SJCRH30 (cell line): ENCODE results near the gene DDX39A. TPM values are rescaled to one million over a fixed set of nuclear protein-coding genes. Genes with fewer than 3 reads are reported as not detected.

Experiments used
- DNase-seq, 2 experiments: peaks; one replicate each; pipeline ENCODE4 v3.0.0-alpha.2; 2015 to 2020
- H3K27ac ChIP-seq: fragments of 250-450 bp; sonication (Bioruptor Pico); 2 replicates; pipeline ENCODE4 v1.5.1; 2020; ENCODE audit warnings: mild to moderate bottlenecking, moderate library complexity
- H3K27me3 ChIP-seq: fragments of 250-450 bp; sonication (Bioruptor Pico); 2 replicates; pipeline ENCODE4 v1.5.1; 2020; ENCODE audit warnings: mild to moderate bottlenecking, moderate library complexity
- H3K36me3 ChIP-seq: fragments of 250-450 bp; sonication (Bioruptor Pico); 2 replicates; pipeline ENCODE4 v1.5.1; 2020; ENCODE audit warnings: mild to moderate bottlenecking, moderate library complexity
- H3K4me1 ChIP-seq: fragments of 250-450 bp; sonication (Bioruptor Pico); 2 replicates; pipeline ENCODE4 v1.5.1; 2020; ENCODE audit warnings: mild to moderate bottlenecking, moderate library complexity
- H3K4me3 ChIP-seq: fragments of 250-450 bp; sonication (Bioruptor Pico); 2 replicates; pipeline ENCODE4 v1.5.1; 2020; ENCODE audit warnings: mild to moderate bottlenecking, moderate library complexity
- H3K9me3 ChIP-seq: fragments of 250-450 bp; sonication (Bioruptor Pico); replicated peaks from 2 replicates; pipeline ENCODE4 v1.5.1; 2020; ENCODE audit warnings: mild to moderate bottlenecking, moderate library complexity
- total RNA-seq: library from RNA; depleted of rRNA; stranded (reverse); fragments of >200 nt; shearing (Covaris generic); gene quantifications from 2 replicates; pipeline ENCODE4 v1.2.3, GENCODE V29; 2014

Gene DDX39A
- total RNA-seq, 1 experiment from 2014 or later: 188 TPM

- peak; percentile 83 for DNase-seq
- Histone ChIP-seq H3K9me3 (no peaks in the 10 kb centered on the region), H3K27ac (peak overlapping the region; percentile 46), H3K36me3 (peaks cover 29% of the 10 kb centered on the region), H3K4me1 (peaks cover 11% of the 10 kb centered on the region), H3K4me3 (no peak overlapping the region), H3K27me3 (no peaks in the 10 kb centered on the region)
Observed at GRCh38 chr19:14441041-14441938, 22.1 kb upstream of the DDX39A start.

- no peaks in the 10 kb centered on the region for H3K9me3 ChIP-seq
- peaks cover 11% of the 10 kb centered on the region for H3K4me1 ChIP-seq
- H3K27ac ChIP-seq: no peak overlapping the region
- DNase-seq: peak in 1 of 2 experiments; percentile 42
- peaks cover 22% of the 10 kb centered on the region for H3K36me3 ChIP-seq
- no peak overlapping the region for H3K4me3 ChIP-seq
- H3K27me3 ChIP-seq: no peaks in the 10 kb centered on the region
Observed at GRCh38 chr19:14440049-14440448, 20.9 kb upstream of the DDX39A start.

- no peaks in the 10 kb centered on the region for H3K9me3 ChIP-seq
- H3K36me3 ChIP-seq: peaks cover 13% of the 10 kb centered on the region
- H3K27ac ChIP-seq: no peak overlapping the region
- H3K4me3 ChIP-seq: no peak overlapping the region
- H3K27me3 ChIP-seq: no peaks in the 10 kb centered on the region
- no peak for DNase-seq
- peaks cover 17% of the 10 kb centered on the region for H3K4me1 ChIP-seq
Observed at GRCh38 chr19:14439014-14439413, 19.9 kb upstream of the DDX39A start.

- Histone ChIP-seq H3K27ac (no peak overlapping the region), H3K27me3 (no peaks in the 10 kb centered on the region), H3K36me3 (peaks cover 1% of the 10 kb centered on the region), H3K9me3 (no peaks in the 10 kb centered on the region), H3K4me3 (no peak overlapping the region), H3K4me1 (peaks cover 17% of the 10 kb centered on the region)
- DNase-seq: no peak
Observed at GRCh38 chr19:14437578-14438140, 18.5 kb upstream of the DDX39A start.

- Histone ChIP-seq H3K27me3 (no peaks in the 10 kb centered on the region), H3K4me3 (no peak overlapping the region), H3K36me3 (no peaks in the 10 kb centered on the region), H3K4me1 (peaks cover 12% of the 10 kb centered on the region), H3K9me3 (no peaks in the 10 kb centered on the region), H3K27ac (no peak overlapping the region)
- DNase-seq: no peak
Observed at GRCh38 chr19:14435320-14436050, 16.3 kb upstream of the DDX39A start.

- H3K4me1 ChIP-seq: peaks cover 6% of the 10 kb centered on the region; the same call in 1 of the 2 replicates
- no peaks in the 10 kb centered on the region for H3K27me3 ChIP-seq
- no peaks in the 10 kb centered on the region for H3K36me3 ChIP-seq
- no peak overlapping the region for H3K27ac ChIP-seq
- DNase-seq: no peak
- no peak overlapping the region for H3K4me3 ChIP-seq
- H3K9me3 ChIP-seq: no peaks in the 10 kb centered on the region
Observed at GRCh38 chr19:14434543-14435319, 15.6 kb upstream of the DDX39A start.

- Histone ChIP-seq H3K4me1 (peaks cover 6% of the 10 kb centered on the region; the same call in 1 of the 2 replicates), H3K9me3 (no peaks in the 10 kb centered on the region), H3K36me3 (no peaks in the 10 kb centered on the region), H3K27ac (no peak overlapping the region), H3K4me3 (peak overlapping the region; percentile 70), H3K27me3 (no peaks in the 10 kb centered on the region)
- DNase-seq: no peak
Observed at GRCh38 chr19:14433554-14434501, 14.7 kb upstream of the DDX39A start.

- no peaks in the 10 kb centered on the region for H3K36me3 ChIP-seq
- H3K9me3 ChIP-seq: no peaks in the 10 kb centered on the region
- H3K4me1 ChIP-seq: peaks cover 9% of the 10 kb centered on the region
- no peaks in the 10 kb centered on the region for H3K27me3 ChIP-seq
- peak within 1 kb of the TSS; percentile 70 for H3K4me3 ChIP-seq
- DNase-seq: peak; percentile 81 to 84
- H3K27ac ChIP-seq: peak within 1 kb of the TSS; percentile 36
Observed at GRCh38 chr19:14432791-14433553, 13.8 kb upstream of the DDX39A start, which contains the start of gene PKN1. Gene PKN1 (plus strand): TSS chr19:14433306. CDS start chr19:14433522, 216 bp downstream.

- H3K4me1 ChIP-seq: peaks cover 18% of the 10 kb centered on the region
- no peaks in the 10 kb centered on the region for H3K36me3 ChIP-seq
- H3K4me3 ChIP-seq: no peak overlapping the region
- H3K27ac ChIP-seq: no peak overlapping the region
- no peaks in the 10 kb centered on the region for H3K27me3 ChIP-seq
- DNase-seq: no peak
- H3K9me3 ChIP-seq: no peaks in the 10 kb centered on the region
Observed at GRCh38 chr19:14430712-14431111, 11.6 kb upstream of the DDX39A start.

- no peak overlapping the region for H3K27ac ChIP-seq
Observed at GRCh38 chr19:14428882-14429416, 9.8 kb upstream of the DDX39A start.

GRCh38 chr19:14427461-14427860, 8.3 kb upstream of the DDX39A start:
- Histone ChIP-seq H3K27me3 (no peaks in the 10 kb centered on the region), H3K9me3 (no peaks in the 10 kb centered on the region), H3K4me3 (no peak overlapping the region), H3K27ac (peak overlapping the region; percentile 55), H3K4me1 (peaks cover 12% of the 10 kb centered on the region), H3K36me3 (no peaks in the 10 kb centered on the region)
- peak; percentile 84 to 96 for DNase-seq

More at GRCh38 chr19:14428882-14429416, 9.8 kb upstream of the DDX39A start:
- H3K27me3 ChIP-seq: no peaks in the 10 kb centered on the region
- no peaks in the 10 kb centered on the region for H3K36me3 ChIP-seq
- H3K4me1 ChIP-seq: peaks cover 12% of the 10 kb centered on the region
- peak in 1 of 2 experiments; percentile 45 for DNase-seq
- H3K4me3 ChIP-seq: no peak overlapping the region
- no peaks in the 10 kb centered on the region for H3K9me3 ChIP-seq

- Histone ChIP-seq H3K4me1 (peaks cover 12% of the 10 kb centered on the region), H3K4me3 (no peak overlapping the region), H3K36me3 (no peaks in the 10 kb centered on the region), H3K9me3 (no peaks in the 10 kb centered on the region), H3K27ac (no peak overlapping the region), H3K27me3 (no peaks in the 10 kb centered on the region)
- DNase-seq: no peak
Observed at GRCh38 chr19:14425696-14426138, 6.6 kb upstream of the DDX39A start.

GRCh38 chr19:14418856-14419105, 360 bp downstream of the DDX39A start:
- Histone ChIP-seq H3K36me3 (peaks cover 11% of the 10 kb centered on the region), H3K9me3 (no peaks in the 10 kb centered on the region), H3K27ac (peak overlapping the region; percentile 78), H3K4me1 (peaks cover 11% of the 10 kb centered on the region), H3K27me3 (no peaks in the 10 kb centered on the region), H3K4me3 (peak overlapping the region; percentile 89)
- DNase-seq: peak; percentile 90 to 94
